Testis (tissue), 3 donors: ENCODE measurements around the gene ARFGAP1. TPM values are rescaled to one million over a fixed set of nuclear protein-coding genes. Genes with fewer than 3 reads are reported as not detected.

Experiments used
- DNase-seq: peaks from one replicate; pipeline ENCODE4 v3.0.0-alpha.2; 2019
- H3K27ac ChIP-seq, 2 donors: fragments of 200-600 bp; sonication (generic); one replicate each; pipeline ENCODE4 v1.5.1; 2019
- H3K27me3 ChIP-seq: fragments of 200-600 bp; sonication (generic); one replicate; pipeline ENCODE4 v1.5.1; 2019
- H3K36me3 ChIP-seq: fragments of 200-600 bp; sonication (generic); one replicate; pipeline ENCODE4 v1.5.1; 2017; ENCODE audit warnings: low read depth; ENCODE audit errors: missing control alignments
- H3K4me1 ChIP-seq: fragments of 200-600 bp; sonication (generic); one replicate; pipeline ENCODE4 v1.5.1; 2019
- H3K4me3 ChIP-seq, 2 donors: fragments of 200-600 bp; sonication (generic); one replicate each; pipeline ENCODE4 v1.5.1; 2017 to 2019
- H3K9me3 ChIP-seq: fragments of 200-600 bp; sonication (generic); one replicate; pipeline ENCODE4 v1.5.1; 2017
- CTCF ChIP-seq, 3 experiments: fragments of 450-650 bp in 2 of 3; fragments of 200-600 bp in 1 of 3; sonication (generic) in 1 of 3; IDR thresholded peaks; one replicate each; pipeline ENCODE4 v1.5.1; 2016 to 2019; ENCODE audit warnings: antibody characterized with exemption in 3 of 3, mild to moderate bottlenecking in 2 of 3, moderate library complexity in 1 of 3
- POLR2A ChIP-seq: fragments of 450-650 bp; IDR thresholded peaks from one replicate; pipeline ENCODE4 v1.6.1; 2017; ENCODE audit warnings: antibody characterized with exemption, mild to moderate bottlenecking, moderate library complexity
- WGBS, 2 donors: methylation state at CpG; one replicate each; pipeline ENCODE4 v1.1.5; 2018; 5-methylcytosine and 5-hydroxymethylcytosine counted together
- intact Hi-C: fragments of 100-400 bp; cut with DNase I; formaldehyde crosslinking; loops from one replicate; pipeline ENCODE4 v1.15.1; 2023; ENCODE audit warnings: low total_unique reads
- polyA plus RNA-seq: library from polyadenylated mRNA; stranded (reverse); fragments of 350-450 nt; fragmentation: Illumina TruSeq; extraction: RNeasy Lipid Tissue Mini Kit (QIAGEN cat#74804); gene quantifications from one replicate; pipeline ENCODE4 v1.2.3, GENCODE V29; 2014; ENCODE audit warnings: low read depth, low replicate concordance; ENCODE audit not compliant: insufficient read depth
- total RNA-seq, 2 donors: library from RNA; depleted of rRNA; stranded (reverse); fragments of >200 nt; gene quantifications; one replicate each; pipeline ENCODE4 v1.2.3, GENCODE V29; 2016

The ARFGAP1 gene
- total and polyA plus RNA-seq, 3 donors from 2014 or later: 97.0 to 126 (median 110) TPM

- H3K27ac ChIP-seq: no peak overlapping the region
- WGBS, 2 donors: 91% methylated on average over 22 to 28 of the region's 30 CpGs
- no peaks in the 10 kb centered on the region for H3K9me3 ChIP-seq
- no peak for TF ChIP-seq POLR2A
- TF ChIP-seq CTCF (IDR thresholded peaks at IDR 0.05): no peak
- intact Hi-C loops: no loop called here
- H3K36me3 ChIP-seq: no peaks in the 10 kb centered on the region
- no peak for DNase-seq
- no peaks in the 10 kb centered on the region for H3K27me3 ChIP-seq
- H3K4me3 ChIP-seq: no peak overlapping the region
- H3K4me1 ChIP-seq: no peaks in the 10 kb centered on the region
Measured at GRCh38 chr20:63239431-63239830, 33.2 kb upstream of the ARFGAP1 start.

GRCh38 chr20:63240004-63240403 is 32.6 kb upstream of the ARFGAP1 start:
- Histone ChIP-seq H3K27ac (no peak overlapping the region), H3K4me3 (no peak overlapping the region), H3K4me1 (no peaks in the 10 kb centered on the region), H3K9me3 (no peaks in the 10 kb centered on the region), H3K27me3 (no peaks in the 10 kb centered on the region), H3K36me3 (no peaks in the 10 kb centered on the region)
- WGBS, 2 donors: 80 to 81% methylated on average over 3 to 8 of the region's 11 CpGs
- TF ChIP-seq CTCF (IDR thresholded peaks at IDR 0.05) (no peak), POLR2A (no peak)
- no peak for DNase-seq
- intact Hi-C loops: no loop called here

- Histone ChIP-seq H3K27me3 (no peaks in the 10 kb centered on the region), H3K27ac (no peak overlapping the region), H3K4me3 (no peak overlapping the region), H3K9me3 (no peaks in the 10 kb centered on the region), H3K36me3 (no peaks in the 10 kb centered on the region), H3K4me1 (no peaks in the 10 kb centered on the region)
- intact Hi-C loops: no loop called here
- no peak for DNase-seq
- WGBS, 2 donors: 68% methylated on average over 10 to 11 of the region's 11 CpGs
- TF ChIP-seq CTCF (IDR thresholded peaks at IDR 0.05) (no peak), POLR2A (no peak)
Measured at GRCh38 chr20:63241272-63241671, 31.3 kb upstream of the ARFGAP1 start.

GRCh38 chr20:63242736-63243135 is 29.9 kb upstream of the ARFGAP1 start:
- Histone ChIP-seq H3K4me1 (no peaks in the 10 kb centered on the region), H3K4me3 (no peak overlapping the region), H3K36me3 (no peaks in the 10 kb centered on the region), H3K9me3 (no peaks in the 10 kb centered on the region), H3K27ac (no peak overlapping the region), H3K27me3 (no peaks in the 10 kb centered on the region)
- 94 to 97% methylated on average over 15 to 20 of the region's 21 CpGs for WGBS, 2 donors
- intact Hi-C loops: no loop called here
- TF ChIP-seq CTCF (IDR thresholded peaks at IDR 0.05): no peak
- TF ChIP-seq POLR2A: no peak
- DNase-seq: no peak

DNA sequence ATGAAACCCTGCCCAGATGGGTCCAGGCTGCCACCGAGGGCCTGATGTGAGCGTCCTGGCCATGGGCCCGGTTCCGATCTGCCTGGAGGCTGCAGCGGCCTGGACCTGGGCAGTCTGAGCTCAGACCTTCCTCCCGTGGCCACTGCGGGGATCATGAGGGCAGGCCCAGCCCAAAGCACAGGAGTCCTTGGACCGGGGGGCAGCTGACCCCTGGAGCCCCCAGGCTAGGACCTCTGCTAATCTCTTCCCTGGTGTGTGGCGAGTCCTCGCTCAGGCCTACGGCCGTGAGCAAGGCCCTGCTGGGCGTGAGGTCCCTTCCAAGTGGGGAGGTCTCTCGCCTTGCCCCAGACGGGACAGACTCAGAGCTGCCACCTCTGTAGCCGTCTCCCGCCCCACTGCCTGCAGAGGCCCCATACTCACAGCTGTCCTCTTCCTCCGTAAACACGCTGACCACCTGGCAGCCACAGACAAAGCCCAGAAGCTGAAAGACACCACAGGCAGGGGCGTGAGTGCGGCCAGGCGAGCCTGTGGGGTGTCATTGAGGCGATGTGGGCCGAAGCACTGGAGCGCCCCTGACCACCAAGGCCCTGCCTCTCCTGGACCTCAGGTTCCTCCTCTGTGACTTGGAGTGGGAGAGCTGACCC is 28.9 kb upstream of the ARFGAP1 start:
- 92 to 98% methylated on average over 8 to 20 of the region's 25 CpGs for WGBS, 2 donors

More for the DNA sequence above, 28.9 kb upstream of the ARFGAP1 start:
- Histone ChIP-seq H3K27me3 (no peaks in the 10 kb centered on the region), H3K9me3 (no peaks in the 10 kb centered on the region), H3K36me3 (no peaks in the 10 kb centered on the region), H3K27ac (no peak overlapping the region), H3K4me1 (no peaks in the 10 kb centered on the region), H3K4me3 (no peak overlapping the region)
- TF ChIP-seq CTCF (IDR thresholded peaks at IDR 0.05): no peak
- TF ChIP-seq POLR2A: no peak
- intact Hi-C loops: no loop called here
- no peak for DNase-seq
